GM19238 (cell line): ENCODE data around the gene CHRNA4.

ENCODE experiments used
- DNase-seq: peaks from one replicate; pipeline ENCODE4 v3.0.0; 2011; ENCODE audit warnings: low spot score; ENCODE audit not compliant: insufficient read length

The CHRNA4 gene

GRCh38 chr20:63363981-63364561 is 2.9 kb upstream of the CHRNA4 start:
- DNase-seq: no peak

GRCh38 chr20:63363013-63363957 is 2.1 kb upstream of the CHRNA4 start:
- DNase-seq: no peak

- DNase-seq: no peak
These were observed 1.4 kb upstream of the CHRNA4 start for GRCh38 chr20:63362436-63363009.

- DNase-seq: no peak
These were observed 628 bp upstream of the CHRNA4 start for GRCh38 chr20:63361519-63362435.

GRCh38 chr20:63359937-63360849 is 956 bp downstream of the CHRNA4 start:
- no peak for DNase-seq

- DNase-seq: no peak
These were observed 1.8 kb downstream of the CHRNA4 start for GRCh38 chr20:63359164-63359934.

- DNase-seq: no peak
These were observed 2.9 kb downstream of the CHRNA4 start for GRCh38 chr20:63357921-63358905.

- DNase-seq: no peak
These were observed 3.9 kb downstream of the CHRNA4 start for GRCh38 chr20:63356931-63357879.

- DNase-seq: no peak
These were observed 4.6 kb downstream of the CHRNA4 start for GRCh38 chr20:63356511-63356910.

- no peak for DNase-seq
These were observed 5.3 kb downstream of the CHRNA4 start for GRCh38 chr20:63355781-63356295.

GRCh38 chr20:63354636-63355350 is 6.4 kb downstream of the CHRNA4 start:
- DNase-seq: no peak

GRCh38 chr20:63352811-63353221 is 8.3 kb downstream of the CHRNA4 start:
- DNase-seq: no peak

- DNase-seq: no peak
These were observed 9.1 kb downstream of the CHRNA4 start for GRCh38 chr20:63351811-63352591.

GRCh38 chr20:63351326-63351700 is 9.8 kb downstream of the CHRNA4 start:
- no peak for DNase-seq

- no peak for DNase-seq
These were observed 10.4 kb downstream of the CHRNA4 start for GRCh38 chr20:63350597-63351325.
